Thoracic aorta (tissue), 2 donors: Measurements from ENCODE around the gene EPN1. TPM values are rescaled to one million over a fixed set of nuclear protein-coding genes. Genes with fewer than 3 reads are reported as not detected.

ENCODE experiments used
- ATAC-seq: fragments of 150-250 bp; one replicate; pipeline ENCODE4 v1.8.0; 2017; ENCODE audit warnings: low read depth; ENCODE audit not compliant: insufficient number of reproducible peaks, low FRiP score
- DNase-seq: peaks from one replicate; pipeline ENCODE4 v3.0.0-alpha.2; 2020; ENCODE audit warnings: low spot score
- H3K27ac ChIP-seq, 2 donors: fragments of 200-600 bp; sonication (generic); 1 replicate in 1 of 2; 2 replicates in 1 of 2; pipeline ENCODE4 v1.5.1; 2016; ENCODE audit warnings: mild to moderate bottlenecking in 2 of 2, moderate library complexity in 2 of 2
- H3K27me3 ChIP-seq: fragments of 200-600 bp; sonication (generic); replicated peaks from 2 replicates; pipeline ENCODE4 v1.6.0; 2016; ENCODE audit warnings: mild to moderate bottlenecking; ENCODE audit not compliant: insufficient read depth
- H3K36me3 ChIP-seq: fragments of 200-600 bp; sonication (generic); one replicate; pipeline ENCODE4 v1.5.1; 2016
- H3K4me1 ChIP-seq, 2 donors: fragments of 200-600 bp; sonication (generic); 1 replicate in 1 of 2; 2 replicates in 1 of 2; pipeline versions ENCODE4 v1.5.1 to v1.6.0; 2016; ENCODE audit warnings: low read depth in 2 of 2, mild to moderate bottlenecking in 1 of 2; ENCODE audit not compliant: control insufficient read depth in 1 of 2
- H3K4me3 ChIP-seq: fragments of 200-600 bp; sonication (generic); 2 replicates; pipeline ENCODE4 v1.5.1; 2016; ENCODE audit warnings: mild to moderate bottlenecking
- H3K9me3 ChIP-seq: fragments of 200-600 bp; sonication (generic); 2 replicates; pipeline ENCODE4 v1.5.1; 2016
- CTCF ChIP-seq: fragments of 200-600 bp; sonication (generic); IDR thresholded peaks from one replicate; pipeline ENCODE4 v1.5.1; 2019; ENCODE audit warnings: antibody characterized with exemption
- total RNA-seq, 2 donors: library from RNA; depleted of rRNA; stranded (reverse); fragments of >200 nt; gene quantifications; one replicate each; pipeline versions ENCODE4 v1.1.0 to v1.2.3, GENCODE V29; 2016

The EPN1 gene
- total RNA-seq, 2 donors from 2014 or later = 91.3 to 93.5 TPM

DNA sequence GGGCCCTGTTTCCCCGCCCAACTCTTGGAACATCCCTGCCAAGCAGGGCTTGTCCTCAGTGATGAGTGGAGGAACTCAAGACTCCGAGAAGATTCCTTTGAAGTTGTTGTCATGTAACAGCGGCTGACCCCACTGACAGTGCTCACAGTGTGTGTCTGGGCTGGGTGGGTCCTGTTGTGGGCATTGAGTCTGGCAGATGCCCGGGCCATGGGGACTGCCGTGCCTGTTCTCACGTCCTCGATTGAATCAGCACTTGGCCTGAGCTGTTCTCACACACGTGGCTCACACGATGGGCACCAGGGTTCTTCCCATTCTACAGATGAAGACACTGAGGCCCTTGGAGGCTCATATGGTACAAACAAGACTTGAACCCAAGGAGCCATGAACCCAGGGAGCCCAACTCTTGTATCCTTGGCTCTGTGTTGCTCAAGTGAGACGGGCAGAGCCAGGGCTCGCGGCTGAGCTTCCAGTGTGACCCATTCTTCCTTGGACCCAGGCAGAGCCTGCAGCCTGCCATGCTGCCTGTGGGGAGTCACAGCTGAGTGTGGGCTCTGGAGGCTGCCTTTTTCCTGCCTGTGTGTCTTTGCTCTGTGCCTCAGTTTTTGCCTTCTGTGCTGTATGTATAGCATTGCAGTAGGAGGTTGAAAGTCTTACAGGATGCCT, 8.6 kb upstream of the EPN1 start:
- Histone ChIP-seq H3K36me3 (peaks cover 88% of the 10 kb centered on the region), H3K27me3 (no peaks in the 10 kb centered on the region), H3K9me3 (no peaks in the 10 kb centered on the region), H3K4me1 (no peaks in the 10 kb centered on the region), H3K4me3 (no peak overlapping the region), H3K27ac (no peak overlapping the region)
- DNase-seq = no peak
- ATAC-seq = no peak
- no peak for TF ChIP-seq CTCF

GRCh38 chr19:55667006-55667381, 8.0 kb upstream of the EPN1 start:
- Histone ChIP-seq H3K4me1 (no peaks in the 10 kb centered on the region), H3K4me3 (no peak overlapping the region), H3K27ac (no peak overlapping the region), H3K36me3 (peaks cover 83% of the 10 kb centered on the region), H3K27me3 (no peaks in the 10 kb centered on the region), H3K9me3 (no peaks in the 10 kb centered on the region)
- no peak for TF ChIP-seq CTCF
- ATAC-seq = no peak
- DNase-seq = no peak

DNA sequence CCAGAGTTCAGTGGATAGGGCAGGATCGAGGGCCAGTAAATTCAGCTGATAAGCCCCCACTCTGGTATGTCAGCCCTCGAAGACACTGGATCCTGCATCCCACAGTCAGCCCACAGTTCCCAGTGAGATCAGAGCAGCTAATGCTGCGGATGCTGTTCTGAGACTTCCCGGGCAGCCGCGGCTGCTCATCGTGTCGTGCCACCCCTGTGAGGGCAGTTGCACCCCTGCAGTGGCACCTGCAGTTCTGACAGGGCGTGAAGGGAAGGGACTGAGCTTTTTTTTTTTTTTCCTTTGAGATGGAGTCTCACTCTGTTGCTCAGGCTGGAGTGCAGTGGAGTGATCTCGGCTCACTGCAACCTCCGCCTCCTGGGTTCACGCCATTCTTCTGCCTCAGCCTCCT, 7.5 kb upstream of the EPN1 start:
- H3K36me3 ChIP-seq = peaks cover 78% of the 10 kb centered on the region
- no peak overlapping the region for H3K27ac ChIP-seq
- H3K4me1 ChIP-seq = no peaks in the 10 kb centered on the region
- DNase-seq (no peak), ATAC-seq (no peak)
- no peaks in the 10 kb centered on the region for H3K9me3 ChIP-seq
- H3K4me3 ChIP-seq = no peak overlapping the region
- no peaks in the 10 kb centered on the region for H3K27me3 ChIP-seq
- TF ChIP-seq CTCF = no peak

DNA sequence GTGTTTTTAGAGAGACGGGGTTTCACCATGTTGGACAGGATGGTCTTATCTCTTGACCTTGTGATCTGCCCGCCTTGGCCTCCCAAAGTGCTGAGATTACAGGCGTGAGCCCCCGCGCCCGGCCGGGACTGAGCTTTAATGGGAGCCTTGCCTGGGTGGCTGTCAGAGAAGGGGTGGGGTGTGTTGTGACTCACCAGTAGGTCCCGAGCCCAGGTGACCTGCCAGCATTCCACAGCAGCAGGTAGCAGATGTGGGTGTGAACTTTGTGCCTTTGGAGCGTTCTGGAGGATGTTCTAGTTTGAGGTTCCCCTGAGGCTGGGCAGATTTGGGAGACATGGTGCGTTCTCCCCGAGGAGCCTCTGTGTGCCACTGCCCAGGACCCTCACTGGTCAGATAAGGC, 7.1 kb upstream of the EPN1 start:
- H3K4me3 ChIP-seq = no peak overlapping the region
- H3K27me3 ChIP-seq = no peaks in the 10 kb centered on the region
- no peaks in the 10 kb centered on the region for H3K9me3 ChIP-seq
- DNase-seq = no peak
- H3K36me3 ChIP-seq = peaks cover 77% of the 10 kb centered on the region
- no peak overlapping the region for H3K27ac ChIP-seq
- H3K4me1 ChIP-seq = no peaks in the 10 kb centered on the region
- TF ChIP-seq CTCF = no peak
- ATAC-seq = no peak

GRCh38 chr19:55668603-55669348, 6.2 kb upstream of the EPN1 start:
- TF ChIP-seq CTCF = no peak
- DNase-seq (no peak), ATAC-seq (no peak)
- H3K36me3 ChIP-seq = peaks cover 75% of the 10 kb centered on the region
- no peaks in the 10 kb centered on the region for H3K27me3 ChIP-seq
- H3K4me3 ChIP-seq = no peak overlapping the region
- no peaks in the 10 kb centered on the region for H3K4me1 ChIP-seq
- H3K27ac ChIP-seq = no peak overlapping the region
- H3K9me3 ChIP-seq = no peaks in the 10 kb centered on the region
